GM12872 (cell line): Measurements from ENCODE around the gene TACR2.

Experiments
- CTCF ChIP-seq: IDR thresholded peaks from 3 replicates; pipeline ENCODE4 v1.5.1; 2011; ENCODE audit warnings: low read depth, mild to moderate bottlenecking, low read length, moderate library complexity; ENCODE audit not compliant: insufficient read depth

The TACR2 gene

GRCh38 chr10:69446229-69446628 is 29.5 kb upstream of the TACR2 start:
- no peak for TF ChIP-seq CTCF

GRCh38 chr10:69445041-69445440 is 28.3 kb upstream of the TACR2 start:
- no peak for TF ChIP-seq CTCF

GRCh38 chr10:69443354-69443753 is 26.6 kb upstream of the TACR2 start:
- no peak for TF ChIP-seq CTCF

GRCh38 chr10:69439813-69440506 is 23.2 kb upstream of the TACR2 start:
- no peak for TF ChIP-seq CTCF

- no peak for TF ChIP-seq CTCF
Observed at GRCh38 chr10:69439350-69439739, 22.6 kb upstream of the TACR2 start.

- no peak for TF ChIP-seq CTCF
Observed at GRCh38 chr10:69438536-69439349, 22.0 kb upstream of the TACR2 start.

- no peak for TF ChIP-seq CTCF
Observed at GRCh38 chr10:69437321-69438259, 20.9 kb upstream of the TACR2 start.
